Endothelial cell (in vitro differentiated cells): ENCODE measurements around the gene MN1. TPM values are rescaled to one million over a fixed set of nuclear protein-coding genes. Genes with fewer than 3 reads are reported as not detected.

Source experiments
- DNase-seq: peaks from one replicate; pipeline ENCODE4 v3.0.0; 2021; ENCODE audit warnings: low spot score
- H3K27ac Mint-ChIP-seq: one replicate; pipeline ENCODE4 v1.8.0; 2021; ENCODE audit warnings: mixed read lengths, inconsistent platforms; ENCODE audit not compliant: unreplicated experiment
- H3K27me3 Mint-ChIP-seq: one replicate; pipeline ENCODE4 v1.8.0; 2021; ENCODE audit warnings: mild to moderate bottlenecking, moderate library complexity, mixed read lengths, inconsistent platforms; ENCODE audit not compliant: unreplicated experiment
- H3K36me3 Mint-ChIP-seq: one replicate; pipeline ENCODE4 v1.8.0; 2021; ENCODE audit warnings: mild to moderate bottlenecking, low read depth, mixed read lengths, inconsistent platforms; ENCODE audit not compliant: unreplicated experiment
- H3K4me1 Mint-ChIP-seq: one replicate; pipeline ENCODE4 v1.8.0; 2021; ENCODE audit warnings: mild to moderate bottlenecking, mixed read lengths, inconsistent platforms; ENCODE audit not compliant: unreplicated experiment
- H3K4me3 Mint-ChIP-seq: one replicate; pipeline ENCODE4 v1.8.0; 2021; ENCODE audit warnings: mild to moderate bottlenecking, mixed read lengths, inconsistent platforms; ENCODE audit not compliant: unreplicated experiment
- H3K9me3 Mint-ChIP-seq: one replicate; pipeline ENCODE4 v1.8.0; 2021; ENCODE audit warnings: mixed read lengths, inconsistent platforms; ENCODE audit not compliant: unreplicated experiment
- total RNA-seq: library from RNA; stranded (reverse); fragmentation: NEBNext Ultra II Directional; extraction: Animal tissue kit (Norgen Biotek cat#: 25700); gene quantifications from one replicate; pipeline ENCODE4 v1.2.1, GENCODE V29; 2021; ENCODE audit not compliant: unreplicated experiment
- TF ChIP-seq, protein P1 (sequence below): fragments of 200-600 bp; sonication (generic); IDR thresholded peaks from one replicate; pipeline ENCODE4 v1.5.0; 2021; ENCODE audit warnings: antibody characterized with exemption; ENCODE audit not compliant: unreplicated experiment

Gene MN1
- total RNA-seq, 1 donor from 2014 or later: 9.9 TPM

- TF ChIP-seq, protein P1, sequence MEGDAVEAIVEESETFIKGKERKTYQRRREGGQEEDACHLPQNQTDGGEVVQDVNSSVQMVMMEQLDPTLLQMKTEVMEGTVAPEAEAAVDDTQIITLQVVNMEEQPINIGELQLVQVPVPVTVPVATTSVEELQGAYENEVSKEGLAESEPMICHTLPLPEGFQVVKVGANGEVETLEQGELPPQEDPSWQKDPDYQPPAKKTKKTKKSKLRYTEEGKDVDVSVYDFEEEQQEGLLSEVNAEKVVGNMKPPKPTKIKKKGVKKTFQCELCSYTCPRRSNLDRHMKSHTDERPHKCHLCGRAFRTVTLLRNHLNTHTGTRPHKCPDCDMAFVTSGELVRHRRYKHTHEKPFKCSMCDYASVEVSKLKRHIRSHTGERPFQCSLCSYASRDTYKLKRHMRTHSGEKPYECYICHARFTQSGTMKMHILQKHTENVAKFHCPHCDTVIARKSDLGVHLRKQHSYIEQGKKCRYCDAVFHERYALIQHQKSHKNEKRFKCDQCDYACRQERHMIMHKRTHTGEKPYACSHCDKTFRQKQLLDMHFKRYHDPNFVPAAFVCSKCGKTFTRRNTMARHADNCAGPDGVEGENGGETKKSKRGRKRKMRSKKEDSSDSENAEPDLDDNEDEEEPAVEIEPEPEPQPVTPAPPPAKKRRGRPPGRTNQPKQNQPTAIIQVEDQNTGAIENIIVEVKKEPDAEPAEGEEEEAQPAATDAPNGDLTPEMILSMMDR: no peak
- Mint-ChIP-seq H3K4me1 (peaks cover 17% of the 10 kb centered on the region), H3K9me3 (no peaks in the 10 kb centered on the region), H3K27ac (no peak overlapping the region), H3K27me3 (peaks cover 8% of the 10 kb centered on the region), H3K4me3 (no peak overlapping the region), H3K36me3 (peaks cover 11% of the 10 kb centered on the region)
- DNase-seq: no peak
Measured at GRCh38 chr22:27723708-27724107, 77.8 kb downstream of the MN1 start.

DNA sequence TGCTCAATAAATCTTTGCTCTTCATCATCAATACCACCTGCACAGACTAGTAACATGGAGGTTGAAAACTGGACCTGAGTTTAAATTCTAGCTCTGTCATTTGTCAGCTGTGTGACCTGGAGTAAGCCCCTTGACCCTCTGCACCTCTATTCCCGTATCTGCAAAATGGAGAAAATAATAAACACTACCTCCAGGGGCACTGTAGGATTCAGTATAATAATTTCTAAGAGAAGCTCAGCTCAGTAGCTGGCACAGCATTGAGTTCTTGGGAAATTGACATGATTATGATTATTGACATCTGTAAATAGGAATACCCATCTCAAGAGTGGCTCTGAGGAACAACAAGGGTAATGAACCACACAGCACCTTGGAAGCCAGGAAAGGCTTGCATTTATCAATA is 78.4 kb downstream of the MN1 start:
- H3K4me1 Mint-ChIP-seq: peaks cover 13% of the 10 kb centered on the region
- H3K36me3 Mint-ChIP-seq: peaks cover 11% of the 10 kb centered on the region
- H3K27me3 Mint-ChIP-seq: peaks cover 8% of the 10 kb centered on the region
- TF ChIP-seq, protein P1: no peak
- H3K9me3 Mint-ChIP-seq: no peaks in the 10 kb centered on the region
- no peak for DNase-seq
- H3K27ac Mint-ChIP-seq: no peak overlapping the region
- no peak overlapping the region for H3K4me3 Mint-ChIP-seq

DNA sequence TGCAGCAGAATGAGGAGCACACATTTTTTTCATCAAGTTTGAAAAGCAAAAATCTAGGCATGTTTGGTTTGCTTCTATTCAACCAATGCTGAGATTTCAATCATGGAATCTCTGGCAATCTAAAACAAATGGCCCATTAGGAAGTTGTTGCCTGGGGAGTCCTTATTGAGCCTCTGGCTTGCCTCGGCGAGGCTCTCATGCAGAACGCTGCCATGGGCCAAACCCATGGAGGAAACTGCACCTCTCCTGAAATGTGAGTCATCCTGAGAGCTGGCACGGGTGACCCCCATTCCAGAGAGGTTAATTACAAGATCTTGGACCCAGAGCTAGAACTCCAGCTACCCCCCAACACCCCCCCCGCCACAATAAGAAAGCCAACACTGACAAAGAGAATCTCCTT is 80.7 kb downstream of the MN1 start:
- Mint-ChIP-seq H3K4me3 (no peak overlapping the region), H3K4me1 (peaks cover 10% of the 10 kb centered on the region), H3K27me3 (no peaks in the 10 kb centered on the region)

DNA sequence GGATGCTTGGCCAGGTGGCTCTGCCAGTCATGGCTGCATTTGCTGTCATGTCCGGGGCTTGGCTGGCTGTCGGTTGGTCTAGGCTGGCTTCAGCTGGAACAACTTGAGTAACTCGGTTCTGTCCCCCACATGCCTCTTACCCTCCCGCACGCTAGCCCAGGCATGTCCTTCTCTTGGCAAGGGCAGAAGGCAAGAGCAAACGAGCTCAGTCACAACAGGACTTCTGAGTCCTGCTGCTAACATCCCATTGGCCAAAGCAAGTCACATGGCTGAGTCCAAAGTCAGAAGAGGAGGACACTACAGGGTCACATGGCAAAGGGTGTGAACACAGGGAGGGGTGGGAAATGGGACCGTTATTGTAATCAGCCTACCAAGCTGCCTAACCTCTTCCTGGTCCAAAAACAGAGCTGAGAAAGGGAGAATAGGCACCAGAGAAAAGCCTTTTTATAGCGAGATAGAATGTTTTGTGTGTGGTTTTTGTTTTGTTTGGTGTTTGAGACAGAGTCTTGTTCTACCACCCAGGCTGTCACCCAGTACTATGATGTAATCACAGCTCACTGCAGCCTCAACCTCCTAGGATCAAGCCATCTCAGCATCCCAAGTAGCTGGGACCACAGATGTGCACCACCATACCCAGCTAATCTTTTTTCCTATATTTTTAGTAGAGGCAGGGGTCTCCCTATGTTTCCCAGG is 81.9 kb downstream of the MN1 start:
- H3K27ac Mint-ChIP-seq: no peak overlapping the region
- H3K9me3 Mint-ChIP-seq: no peaks in the 10 kb centered on the region
- H3K27me3 Mint-ChIP-seq: no peaks in the 10 kb centered on the region
- H3K36me3 Mint-ChIP-seq: peaks cover 7% of the 10 kb centered on the region
- peaks cover 10% of the 10 kb centered on the region for H3K4me1 Mint-ChIP-seq
- TF ChIP-seq, protein P1: no peak
- no peak for DNase-seq
- H3K4me3 Mint-ChIP-seq: no peak overlapping the region

More for the DNA sequence above, 80.7 kb downstream of the MN1 start:
- TF ChIP-seq, protein P1: no peak
- no peak overlapping the region for H3K27ac Mint-ChIP-seq
- H3K9me3 Mint-ChIP-seq: no peaks in the 10 kb centered on the region
- no peak for DNase-seq
- H3K36me3 Mint-ChIP-seq: peaks cover 11% of the 10 kb centered on the region

GRCh38 chr22:27719036-27719347 is 82.6 kb downstream of the MN1 start:
- Mint-ChIP-seq H3K4me1 (peaks cover 10% of the 10 kb centered on the region), H3K27me3 (no peaks in the 10 kb centered on the region)
- TF ChIP-seq, protein P1: no peak

More at GRCh38 chr22:27719036-27719347, 82.6 kb downstream of the MN1 start:
- DNase-seq: no peak
- Mint-ChIP-seq H3K27ac (no peak overlapping the region), H3K4me3 (no peak overlapping the region), H3K36me3 (peaks cover 5% of the 10 kb centered on the region), H3K9me3 (no peaks in the 10 kb centered on the region)
